ENCODE results near the gene EPC1. TPM values are rescaled to one million over a fixed set of nuclear protein-coding genes. Genes with fewer than 3 reads are reported as not detected.

The EPC1 gene
- total RNA-seq, 2 experiments from 2014 or later, result 40.9 to 48.8 TPM

DNA sequence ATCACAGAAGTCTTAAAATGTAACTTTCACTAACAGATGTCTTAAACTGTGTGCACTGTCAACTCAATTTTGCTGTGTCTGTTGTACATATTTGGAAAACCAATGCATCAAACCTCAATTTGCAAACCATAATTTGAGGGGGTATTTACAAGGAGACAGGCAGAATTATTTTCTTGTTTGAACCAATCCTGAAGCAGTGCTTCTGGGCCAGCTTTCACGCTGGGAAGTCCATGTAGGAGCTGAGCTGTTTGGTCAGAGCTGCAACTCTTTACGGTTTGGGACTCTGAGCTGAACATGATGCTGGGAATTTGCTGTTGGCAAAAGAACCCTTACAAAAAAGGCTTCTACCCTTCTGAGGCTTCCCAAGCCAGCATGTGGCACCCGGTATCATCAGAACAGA is 43.2 kb upstream of the EPC1 start:
- TF ChIP-seq EZH2phosphoT487 (IDR thresholded peaks at IDR 0.05; ENCODE audit: borderline replicate concordance, low read depth, low read length) (no peak), CTCF (conservative IDR thresholded peaks at IDR 0.05; ENCODE audit: low read length) (no peak)
- Histone ChIP-seq H3K27ac (ENCODE audit: low read depth, low read length, poor library complexity, severe bottlenecking) (no peak overlapping the region), H2AFZ (ENCODE audit: low read length) (no peak overlapping the region), H3K4me1 (ENCODE audit: insufficient read depth, low read length, poor library complexity, severe bottlenecking) (peaks cover 8% of the 10 kb centered on the region), H3K9me3 (ENCODE audit: low read length) (no peaks in the 10 kb centered on the region), H4K20me1 (ENCODE audit: insufficient read depth, low read length) (no peaks in the 10 kb centered on the region), H3K9me2 (ENCODE audit: insufficient read depth, low read length) (no peaks in the 10 kb centered on the region), H3K79me2 (ENCODE audit: insufficient read depth, low read depth, low read length) (no peaks in the 10 kb centered on the region), H3K4me2 (ENCODE audit: low read length) (no peak overlapping the region), H3K36me3 (ENCODE audit: insufficient read depth, low read length) (no peaks in the 10 kb centered on the region), H3K4me3 (ENCODE audit: low read depth, low read length, poor library complexity, severe bottlenecking) (no peak overlapping the region)
- CTCF ChIA-PET (ENCODE audit: unreplicated experiment), result no interaction called here
- DNase-seq (ENCODE audit: low spot score), result no peak
- intact Hi-C loops (cut with micrococcal nuclease; ENCODE audit: unreplicated experiment), result no loop called here
- no TSS peak for BruUV-seq (replicated peaks)
- POLR2A ChIA-PET, result no interaction called here

DNA sequence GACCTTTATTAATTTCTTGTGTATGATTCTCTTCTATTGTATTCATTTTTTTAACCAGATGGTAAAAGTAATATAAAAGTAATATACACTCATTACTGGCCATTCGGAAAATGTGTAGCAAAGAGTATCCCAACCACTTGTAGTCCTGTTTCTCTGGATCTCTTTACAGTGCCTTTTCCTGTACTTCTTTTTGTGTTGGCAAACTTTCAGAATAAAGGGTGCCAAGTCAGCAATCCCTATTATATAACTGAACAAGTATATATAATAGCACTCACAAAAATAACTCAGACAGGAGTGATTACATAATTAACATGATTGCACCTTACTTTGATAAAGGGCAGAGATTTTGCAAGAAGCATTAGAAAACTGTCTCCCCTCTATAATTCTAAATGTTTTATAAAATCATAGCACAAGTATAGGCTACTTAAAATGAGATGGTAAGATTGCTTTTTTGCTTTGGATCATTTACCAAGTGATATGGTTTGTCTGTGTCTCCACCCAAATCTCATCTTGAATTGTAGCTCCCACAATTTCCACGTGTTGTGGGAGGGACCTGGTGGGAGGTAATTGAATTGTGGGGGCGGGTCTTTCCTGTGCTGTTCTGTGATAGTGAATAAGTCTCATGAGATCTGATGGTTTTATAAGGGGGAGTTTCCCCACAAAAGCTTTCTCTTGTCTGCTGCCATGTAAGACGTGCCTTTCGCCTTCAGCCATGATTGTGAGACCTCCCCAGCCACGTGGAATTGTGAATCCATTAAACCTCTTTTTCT is 41.5 kb upstream of the EPC1 start:
- Histone ChIP-seq H2AFZ (ENCODE audit: low read length) (no peak overlapping the region), H4K20me1 (ENCODE audit: insufficient read depth, low read length) (no peaks in the 10 kb centered on the region), H3K79me2 (ENCODE audit: insufficient read depth, low read depth, low read length) (no peaks in the 10 kb centered on the region), H3K4me1 (ENCODE audit: insufficient read depth, low read length, poor library complexity, severe bottlenecking) (peaks cover 8% of the 10 kb centered on the region), H3K4me2 (ENCODE audit: low read length) (no peak overlapping the region), H3K36me3 (ENCODE audit: insufficient read depth, low read length) (no peaks in the 10 kb centered on the region), H3K27ac (ENCODE audit: low read depth, low read length, poor library complexity, severe bottlenecking) (no peak overlapping the region), H3K9me3 (ENCODE audit: low read length) (no peaks in the 10 kb centered on the region), H3K9me2 (ENCODE audit: insufficient read depth, low read length) (no peaks in the 10 kb centered on the region), H3K4me3 (ENCODE audit: low read depth, low read length, poor library complexity, severe bottlenecking) (no peak overlapping the region)
- no peak for DNase-seq (ENCODE audit: low spot score)
- CTCF ChIA-PET (ENCODE audit: unreplicated experiment), result no interaction called here
- intact Hi-C loops (cut with micrococcal nuclease; ENCODE audit: unreplicated experiment), result no loop called here
- no TSS peak for BruUV-seq (replicated peaks)
- TF ChIP-seq EZH2phosphoT487 (IDR thresholded peaks at IDR 0.05; ENCODE audit: borderline replicate concordance, low read depth, low read length) (no peak), CTCF (conservative IDR thresholded peaks at IDR 0.05; ENCODE audit: low read length) (no peak)
- POLR2A ChIA-PET, result interaction anchor here (1.6 kb wide), 1 partner anchor 10 kb away, joined by 3 read pairs; no protein-coding TSS in a partner anchor

- TF ChIP-seq EZH2phosphoT487 (IDR thresholded peaks at IDR 0.05; ENCODE audit: borderline replicate concordance, low read depth, low read length) (no peak), CTCF (conservative IDR thresholded peaks at IDR 0.05; ENCODE audit: low read length) (no peak)
- Histone ChIP-seq H3K9me2 (ENCODE audit: insufficient read depth, low read length) (no peaks in the 10 kb centered on the region), H3K4me2 (ENCODE audit: low read length) (peak overlapping the region; percentile 44), H3K36me3 (ENCODE audit: insufficient read depth, low read length) (no peaks in the 10 kb centered on the region), H3K9me3 (ENCODE audit: low read length) (no peaks in the 10 kb centered on the region), H4K20me1 (ENCODE audit: insufficient read depth, low read length) (no peaks in the 10 kb centered on the region), H3K4me3 (ENCODE audit: low read depth, low read length, poor library complexity, severe bottlenecking) (no peak overlapping the region), H3K27ac (ENCODE audit: low read depth, low read length, poor library complexity, severe bottlenecking) (no peak overlapping the region), H2AFZ (ENCODE audit: low read length) (peak overlapping the region; percentile 86), H3K4me1 (ENCODE audit: insufficient read depth, low read length, poor library complexity, severe bottlenecking) (peaks cover 8% of the 10 kb centered on the region), H3K79me2 (ENCODE audit: insufficient read depth, low read depth, low read length) (no peaks in the 10 kb centered on the region)
- POLR2A ChIA-PET, result interaction anchor here (0.5 to 1.6 kb wide), 3 partner anchors 8 to 374 kb away, joined by 3 read pairs; no protein-coding TSS in a partner anchor
- CTCF ChIA-PET (ENCODE audit: unreplicated experiment), result interaction anchor here (0.6 kb wide), 1 partner anchor 716 kb away, joined by 3 read pairs; no protein-coding TSS in a partner anchor
- DNase-seq (ENCODE audit: low spot score), result no peak
- no TSS peak for BruUV-seq (replicated peaks)
- intact Hi-C loops (cut with micrococcal nuclease; ENCODE audit: unreplicated experiment), result no loop called here
Measured at GRCh38 chr10:32386623-32387260, 39.8 kb upstream of the EPC1 start.

All from OCI-LY7 (cell line).